ENCODE results near the gene ARHGEF10L.

Gene ARHGEF10L

DNA sequence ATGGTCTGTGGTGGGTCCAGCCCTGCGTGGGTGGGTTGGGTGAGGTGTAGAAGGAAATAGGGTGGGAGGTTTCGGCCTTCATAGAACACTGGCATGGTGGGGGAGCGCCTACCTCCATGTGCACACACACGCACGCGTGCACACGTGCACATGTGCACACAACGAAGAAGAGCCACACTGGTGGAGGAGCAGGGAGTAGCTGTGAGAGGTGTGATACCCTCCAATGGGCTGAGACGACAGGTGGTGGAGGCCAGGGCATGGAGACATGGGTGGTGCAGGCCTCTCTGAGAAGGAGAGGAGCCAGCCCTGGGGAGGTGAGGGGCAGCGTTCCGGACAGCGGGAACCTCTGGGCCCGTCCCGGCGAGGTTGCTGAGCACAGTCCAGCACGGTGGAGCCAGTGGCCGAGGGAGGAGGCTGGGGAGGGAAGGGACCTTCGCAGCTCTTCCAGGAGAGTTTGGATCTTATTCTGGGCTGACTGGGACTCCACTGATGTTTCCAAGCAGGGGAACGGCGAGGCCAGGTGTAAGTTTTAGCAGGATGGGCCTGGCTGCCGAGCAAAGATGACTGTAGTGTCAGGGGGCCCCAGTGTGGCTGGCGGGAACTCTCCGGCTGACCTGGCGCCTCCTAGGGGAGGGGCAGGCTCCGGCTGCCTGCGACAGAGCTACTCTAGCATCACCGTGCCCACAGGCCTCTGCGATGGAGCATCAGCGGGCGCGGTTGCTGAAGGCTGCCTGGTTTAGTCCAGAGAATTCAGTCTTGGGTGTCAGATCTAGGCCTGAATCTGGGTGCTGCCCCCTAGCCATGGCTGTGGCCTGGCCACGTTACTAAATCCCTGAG, 107.2 kb downstream of the ARHGEF10L start:
- no peak overlapping the region for H4K8ac ChIP-seq (ENCODE audit: low read length)
- H3K4ac ChIP-seq (ENCODE audit: low read depth in 1 of 2, low read length in 2 of 2) = no peak overlapping the region
- no peak overlapping the region for H2AFZ ChIP-seq (ENCODE audit: low read depth, low read length)
- WGBS = 94% methylated on average over 32 of the region's 32 CpGs
- H3K4me2 ChIP-seq (ENCODE audit: low read length, poor library complexity, severe bottlenecking) = no peak overlapping the region
- no peak overlapping the region for H3K4me3 ChIP-seq (ENCODE audit: insufficient read depth in 1 of 2, low read depth in 1 of 2, low read length in 2 of 2)
- H3K9ac ChIP-seq (ENCODE audit: low read length) = no peak overlapping the region
- H2BK5ac ChIP-seq (ENCODE audit: low read depth, low read length, poor library complexity, severe bottlenecking) = no peak overlapping the region
- H2BK12ac ChIP-seq (ENCODE audit: low read length in 2 of 2) = no peak overlapping the region
- no peak overlapping the region for H2AK5ac ChIP-seq (ENCODE audit: low read length, severe bottlenecking)
- H3K79me1 ChIP-seq (replicated peaks; ENCODE audit: low read length, poor library complexity, severe bottlenecking) = peaks cover 3% of the 10 kb centered on the region
- no peak for DNase-seq
- no peak overlapping the region for H2BK120ac ChIP-seq (ENCODE audit: low read depth, low read length)
- H3K27ac ChIP-seq (ENCODE audit: low read length, poor library complexity, severe bottlenecking) = no peak overlapping the region
- peaks cover 58 to 74% of the 10 kb centered on the region in 2 experiments for H3K36me3 ChIP-seq (ENCODE audit: control insufficient read depth in 1 of 2, insufficient read depth in 2 of 2, low read depth in 1 of 2, low read length in 2 of 2)
- no peak overlapping the region for H4K91ac ChIP-seq (ENCODE audit: low read length)
- no peaks in the 10 kb centered on the region for H3K9me3 ChIP-seq (ENCODE audit: control insufficient read depth, low read length)
- H3K27me3 ChIP-seq (ENCODE audit: control insufficient read depth in 1 of 2, insufficient read depth in 1 of 2, low read length in 2 of 2) = no peaks in the 10 kb centered on the region
- H2BK15ac ChIP-seq (ENCODE audit: low read depth, poor library complexity, severe bottlenecking) = no peak overlapping the region
- H3K23ac ChIP-seq (ENCODE audit: low read length in 2 of 2) = no peak overlapping the region
- no peak overlapping the region for H3K14ac ChIP-seq (ENCODE audit: low read length in 2 of 2)
- peaks cover 11% of the 10 kb centered on the region for H3K4me1 ChIP-seq (ENCODE audit: control insufficient read depth, insufficient read depth, low read depth, low read length)
- H3K18ac ChIP-seq (ENCODE audit: low read depth in 1 of 2, low read length in 2 of 2) = no peak overlapping the region

DNA sequence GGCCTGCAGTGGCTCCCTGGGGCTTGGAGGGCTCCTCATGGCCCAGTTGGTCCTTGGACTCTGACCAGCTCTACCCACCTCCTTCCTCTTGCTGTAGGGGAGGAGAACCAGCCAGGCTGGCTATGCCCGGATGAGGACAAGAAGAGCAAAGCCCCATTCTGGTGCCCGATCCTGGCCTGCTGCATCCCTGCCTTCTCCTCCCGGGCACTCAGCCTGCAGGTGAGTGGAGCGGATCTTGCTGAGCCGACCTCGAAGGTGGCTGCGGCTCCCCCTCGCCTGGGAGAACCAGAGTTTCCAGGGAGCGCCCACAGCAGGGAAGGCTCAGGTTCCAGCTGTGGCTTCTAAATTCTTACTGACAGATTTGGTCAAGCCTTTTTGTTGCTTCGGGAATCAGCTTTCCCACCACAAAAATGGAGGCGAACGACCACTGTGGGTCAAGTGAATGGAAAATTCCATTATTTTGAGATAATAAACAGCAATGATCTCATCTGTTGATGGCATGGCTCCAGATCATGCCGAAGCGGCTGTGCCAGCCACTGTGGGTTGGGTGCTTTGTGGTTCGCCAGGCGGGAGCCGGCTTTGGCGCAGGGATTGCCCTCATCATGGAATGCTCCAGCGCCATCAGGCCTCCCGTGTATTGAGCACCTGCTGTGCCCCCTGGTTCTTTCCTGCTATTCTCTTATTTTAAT, 109.1 kb downstream of the ARHGEF10L start:
- Histone ChIP-seq H2AK5ac (ENCODE audit: low read length, severe bottlenecking) (no peak overlapping the region), H3K14ac (ENCODE audit: low read length in 2 of 2) (no peak overlapping the region), H3K9ac (ENCODE audit: low read length) (no peak overlapping the region), H3K4ac (ENCODE audit: low read depth in 1 of 2, low read length in 2 of 2) (no peak overlapping the region), H2BK12ac (ENCODE audit: low read length in 2 of 2) (no peak overlapping the region), H2AFZ (ENCODE audit: low read depth, low read length) (no peak overlapping the region), H3K4me3 (ENCODE audit: insufficient read depth in 1 of 2, low read depth in 1 of 2, low read length in 2 of 2) (no peak overlapping the region), H3K27me3 (ENCODE audit: control insufficient read depth in 1 of 2, insufficient read depth in 1 of 2, low read length in 2 of 2) (no peaks in the 10 kb centered on the region), H3K9me3 (ENCODE audit: control insufficient read depth, low read length) (no peaks in the 10 kb centered on the region), H3K4me1 (ENCODE audit: control insufficient read depth, insufficient read depth, low read depth, low read length) (peaks cover 17% of the 10 kb centered on the region), H4K91ac (ENCODE audit: low read length) (no peak overlapping the region), H3K27ac (ENCODE audit: low read length, poor library complexity, severe bottlenecking) (no peak overlapping the region), H3K36me3 (ENCODE audit: control insufficient read depth in 1 of 2, insufficient read depth in 2 of 2, low read depth in 1 of 2, low read length in 2 of 2) (peaks cover 59 to 72% of the 10 kb centered on the region in 2 experiments), H2BK15ac (ENCODE audit: low read depth, poor library complexity, severe bottlenecking) (no peak overlapping the region), H2BK120ac (ENCODE audit: low read depth, low read length) (no peak overlapping the region), H3K79me1 (replicated peaks; ENCODE audit: low read length, poor library complexity, severe bottlenecking) (peaks cover 3% of the 10 kb centered on the region), H3K18ac (ENCODE audit: low read depth in 1 of 2, low read length in 2 of 2) (no peak overlapping the region), H3K23ac (ENCODE audit: low read length in 2 of 2) (no peak overlapping the region), H2BK5ac (ENCODE audit: low read depth, low read length, poor library complexity, severe bottlenecking) (no peak overlapping the region), H3K4me2 (ENCODE audit: low read length, poor library complexity, severe bottlenecking) (no peak overlapping the region), H4K8ac (ENCODE audit: low read length) (no peak overlapping the region)
- no peak for DNase-seq
- WGBS = 95% methylated on average over 19 of the region's 20 CpGs

DNA sequence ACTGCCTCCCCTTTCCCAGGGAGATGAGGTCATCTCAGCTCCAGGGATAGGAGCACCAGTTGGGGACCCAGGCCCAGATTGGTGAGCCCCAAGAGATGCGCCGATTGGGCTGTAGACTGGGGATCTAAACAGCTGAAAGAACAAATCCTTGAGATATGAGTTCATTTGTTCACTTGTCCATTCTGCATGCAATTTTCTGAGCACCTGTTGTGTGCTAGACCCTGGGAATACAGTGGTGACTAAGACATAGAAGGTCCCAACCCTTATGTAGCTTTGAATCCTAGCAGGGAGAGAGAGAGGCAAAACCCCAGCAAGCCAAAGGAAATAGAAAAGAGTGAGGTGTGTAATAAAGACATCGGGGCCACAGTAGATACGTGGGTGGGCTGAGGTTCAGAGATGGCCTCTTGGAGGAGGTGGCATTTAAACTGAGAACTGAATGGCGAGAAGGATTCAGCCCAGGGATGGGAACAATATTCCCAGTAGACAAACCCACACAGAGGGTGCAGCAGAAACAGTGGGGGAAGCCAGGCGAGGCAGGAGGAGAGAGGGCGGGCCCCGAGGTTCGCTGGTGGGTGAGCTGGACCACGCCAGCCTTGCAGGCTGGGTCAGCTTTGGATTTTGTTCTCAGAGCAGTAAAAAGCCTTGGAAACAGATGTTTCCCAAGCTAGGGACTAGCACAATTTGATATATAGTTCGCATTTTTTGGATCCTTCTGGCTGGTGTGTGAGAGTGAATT, 110.0 kb downstream of the ARHGEF10L start:
- H3K4me1 ChIP-seq (ENCODE audit: control insufficient read depth, insufficient read depth, low read depth, low read length) = peaks cover 24% of the 10 kb centered on the region
- 94% methylated on average over 11 of the region's 11 CpGs for WGBS
- H4K8ac ChIP-seq (ENCODE audit: low read length) = no peak overlapping the region
- no peak overlapping the region for H3K4ac ChIP-seq (ENCODE audit: low read depth in 1 of 2, low read length in 2 of 2)
- peaks cover 3% of the 10 kb centered on the region for H3K79me1 ChIP-seq (replicated peaks; ENCODE audit: low read length, poor library complexity, severe bottlenecking)
- H3K4me3 ChIP-seq (ENCODE audit: insufficient read depth in 1 of 2, low read depth in 1 of 2, low read length in 2 of 2) = no peak overlapping the region
- no peak overlapping the region for H2BK15ac ChIP-seq (ENCODE audit: low read depth, poor library complexity, severe bottlenecking)
- H3K27me3 ChIP-seq (ENCODE audit: control insufficient read depth in 1 of 2, insufficient read depth in 1 of 2, low read length in 2 of 2) = no peaks in the 10 kb centered on the region
- H3K18ac ChIP-seq (ENCODE audit: low read depth in 1 of 2, low read length in 2 of 2) = no peak overlapping the region
- H3K36me3 ChIP-seq (ENCODE audit: control insufficient read depth in 1 of 2, insufficient read depth in 2 of 2, low read depth in 1 of 2, low read length in 2 of 2) = peaks cover 50 to 70% of the 10 kb centered on the region in 2 experiments
- no peak overlapping the region for H2BK120ac ChIP-seq (ENCODE audit: low read depth, low read length)
- no peak overlapping the region for H3K23ac ChIP-seq (ENCODE audit: low read length in 2 of 2)
- no peak overlapping the region for H2BK12ac ChIP-seq (ENCODE audit: low read length in 2 of 2)
- H4K91ac ChIP-seq (ENCODE audit: low read length) = no peak overlapping the region
- no peaks in the 10 kb centered on the region for H3K9me3 ChIP-seq (ENCODE audit: control insufficient read depth, low read length)
- H2AK5ac ChIP-seq (ENCODE audit: low read length, severe bottlenecking) = no peak overlapping the region
- no peak overlapping the region for H3K9ac ChIP-seq (ENCODE audit: low read length)
- H3K14ac ChIP-seq (ENCODE audit: low read length in 2 of 2) = no peak overlapping the region
- no peak overlapping the region for H3K27ac ChIP-seq (ENCODE audit: low read length, poor library complexity, severe bottlenecking)
- no peak for DNase-seq
- H2AFZ ChIP-seq (ENCODE audit: low read depth, low read length) = no peak overlapping the region
- no peak overlapping the region for H3K4me2 ChIP-seq (ENCODE audit: low read length, poor library complexity, severe bottlenecking)
- no peak overlapping the region for H2BK5ac ChIP-seq (ENCODE audit: low read depth, low read length, poor library complexity, severe bottlenecking)

DNA sequence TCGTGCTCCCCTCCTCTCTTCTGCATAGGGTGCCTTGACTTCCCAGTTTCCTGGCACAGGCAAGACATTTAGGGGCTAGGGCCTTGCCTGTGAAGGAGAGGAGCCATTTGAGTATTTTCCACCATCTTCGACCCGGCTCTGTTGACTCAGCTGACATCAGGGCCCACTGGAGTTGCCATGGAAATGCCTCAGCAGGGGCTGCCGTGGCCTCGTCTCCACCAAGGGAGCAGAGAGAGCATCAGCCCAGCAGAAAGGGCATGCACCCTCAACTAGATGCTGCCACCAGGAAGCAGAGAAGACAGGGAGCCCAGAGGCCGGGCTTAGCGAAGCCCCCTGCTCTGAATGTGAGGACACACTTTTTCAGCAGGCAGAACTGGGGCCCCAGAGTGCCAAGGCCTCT, 113.8 kb downstream of the ARHGEF10L start:
- Histone ChIP-seq H3K18ac (ENCODE audit: low read depth in 1 of 2, low read length in 2 of 2) (no peak overlapping the region), H3K79me1 (replicated peaks; ENCODE audit: low read length, poor library complexity, severe bottlenecking) (peaks cover 3% of the 10 kb centered on the region), H3K36me3 (ENCODE audit: control insufficient read depth in 1 of 2, insufficient read depth in 2 of 2, low read depth in 1 of 2, low read length in 2 of 2) (peaks cover 54 to 75% of the 10 kb centered on the region in 2 experiments), H2AFZ (ENCODE audit: low read depth, low read length) (no peak overlapping the region), H3K9me3 (ENCODE audit: control insufficient read depth, low read length) (no peaks in the 10 kb centered on the region), H3K4me3 (ENCODE audit: insufficient read depth in 1 of 2, low read depth in 1 of 2, low read length in 2 of 2) (no peak overlapping the region), H2AK5ac (ENCODE audit: low read length, severe bottlenecking) (no peak overlapping the region), H2BK15ac (ENCODE audit: low read depth, poor library complexity, severe bottlenecking) (no peak overlapping the region), H4K91ac (ENCODE audit: low read length) (no peak overlapping the region), H3K4ac (ENCODE audit: low read depth in 1 of 2, low read length in 2 of 2) (no peak overlapping the region), H3K4me2 (ENCODE audit: low read length, poor library complexity, severe bottlenecking) (no peak overlapping the region), H2BK12ac (ENCODE audit: low read length in 2 of 2) (no peak overlapping the region), H3K27me3 (ENCODE audit: control insufficient read depth in 1 of 2, insufficient read depth in 1 of 2, low read length in 2 of 2) (no peaks in the 10 kb centered on the region), H4K8ac (ENCODE audit: low read length) (no peak overlapping the region), H3K9ac (ENCODE audit: low read length) (no peak overlapping the region), H3K14ac (ENCODE audit: low read length in 2 of 2) (no peak overlapping the region), H2BK5ac (ENCODE audit: low read depth, low read length, poor library complexity, severe bottlenecking) (no peak overlapping the region), H2BK120ac (ENCODE audit: low read depth, low read length) (no peak overlapping the region), H3K27ac (ENCODE audit: low read length, poor library complexity, severe bottlenecking) (no peak overlapping the region), H3K23ac (ENCODE audit: low read length in 2 of 2) (no peak overlapping the region), H3K4me1 (ENCODE audit: control insufficient read depth, insufficient read depth, low read depth, low read length) (peaks cover 26% of the 10 kb centered on the region)
- no peak for DNase-seq
- 91% methylated on average over 6 of the region's 7 CpGs for WGBS
